Measurements from ENCODE around the gene CLEC16A. TPM values are rescaled to one million over a fixed set of nuclear protein-coding genes. Genes with fewer than 3 reads are reported as not detected.

Gene CLEC16A
- total and polyA plus RNA-seq, 2 donors (not counting 1 experiment from before 2014, with no cell fraction given), result 21.9 to 79.5 TPM

DNA sequence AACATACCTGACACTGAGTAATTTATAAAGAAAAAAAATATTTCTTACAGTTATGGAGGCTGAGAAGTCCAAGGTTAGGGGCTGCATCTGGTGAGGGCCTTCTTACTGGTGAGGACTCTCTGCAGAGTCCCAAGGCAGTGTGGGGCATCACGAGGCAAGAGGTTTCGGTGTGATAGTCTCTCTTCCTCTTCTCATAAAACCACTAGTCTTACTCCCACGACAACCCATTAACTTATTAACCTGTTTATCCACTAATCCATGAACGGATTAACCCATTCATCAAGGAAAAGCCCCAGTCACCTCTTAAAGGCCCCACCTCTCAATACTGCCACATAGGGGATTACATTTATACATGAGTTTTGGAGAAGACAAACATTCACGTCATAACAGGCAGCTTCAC lies 47.2 kb upstream of the CLEC16A start:
- peak overlapping the region; percentile 68 to 77 for H3K27ac ChIP-seq (ENCODE audit: low read length in 2 of 2)
- peak overlapping the region; percentile 92 for H3K27ac Mint-ChIP-seq
- no peaks in the 10 kb centered on the region for H3K27me3 Mint-ChIP-seq
- H3K9ac ChIP-seq (ENCODE audit: low read length), result peak overlapping the region; percentile 12
- POLR2A ChIA-PET, result interaction anchor here (2.0 to 3.7 kb wide), 2 partner anchors 9 to 14 kb away, joined by 6 to 28 read pairs; no protein-coding TSS in a partner anchor
- TF ChIP-seq EZH2 (IDR thresholded peaks at IDR 0.05; ENCODE audit: borderline replicate concordance, insufficient read depth, low read depth, low read length, poor library complexity, severe bottlenecking), result no peak
- TF ChIP-seq, protein P1, sequence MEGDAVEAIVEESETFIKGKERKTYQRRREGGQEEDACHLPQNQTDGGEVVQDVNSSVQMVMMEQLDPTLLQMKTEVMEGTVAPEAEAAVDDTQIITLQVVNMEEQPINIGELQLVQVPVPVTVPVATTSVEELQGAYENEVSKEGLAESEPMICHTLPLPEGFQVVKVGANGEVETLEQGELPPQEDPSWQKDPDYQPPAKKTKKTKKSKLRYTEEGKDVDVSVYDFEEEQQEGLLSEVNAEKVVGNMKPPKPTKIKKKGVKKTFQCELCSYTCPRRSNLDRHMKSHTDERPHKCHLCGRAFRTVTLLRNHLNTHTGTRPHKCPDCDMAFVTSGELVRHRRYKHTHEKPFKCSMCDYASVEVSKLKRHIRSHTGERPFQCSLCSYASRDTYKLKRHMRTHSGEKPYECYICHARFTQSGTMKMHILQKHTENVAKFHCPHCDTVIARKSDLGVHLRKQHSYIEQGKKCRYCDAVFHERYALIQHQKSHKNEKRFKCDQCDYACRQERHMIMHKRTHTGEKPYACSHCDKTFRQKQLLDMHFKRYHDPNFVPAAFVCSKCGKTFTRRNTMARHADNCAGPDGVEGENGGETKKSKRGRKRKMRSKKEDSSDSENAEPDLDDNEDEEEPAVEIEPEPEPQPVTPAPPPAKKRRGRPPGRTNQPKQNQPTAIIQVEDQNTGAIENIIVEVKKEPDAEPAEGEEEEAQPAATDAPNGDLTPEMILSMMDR (IDR thresholded peaks at IDR 0.05), result no peak
- peak overlapping the region in 1 of 5 experiments; percentile 16 for H3K4me3 ChIP-seq (ENCODE audit: control extremely low read depth in 1 of 5, extremely low read depth in 1 of 5, insufficient read depth in 1 of 5, low read depth in 2 of 5, low read length in 4 of 5)
- peaks cover 75% of the 10 kb centered on the region for H4K20me1 ChIP-seq (ENCODE audit: control insufficient read depth, insufficient read depth, low read length, poor library complexity, severe bottlenecking)
- H2AFZ ChIP-seq (ENCODE audit: insufficient read depth, low read depth, low read length, poor library complexity, severe bottlenecking), result no peak overlapping the region
- H3K9me3 Mint-ChIP-seq (ENCODE audit: insufficient read depth), result no peaks in the 10 kb centered on the region
- ATAC-seq (ENCODE audit: low read depth), result peak; percentile 74
- H3K4me2 ChIP-seq (replicated peaks; ENCODE audit: low read depth, low read length, poor library complexity, severe bottlenecking), result peak overlapping the region; percentile 64
- peaks cover 71 to 88% of the 10 kb centered on the region in 2 donors for H3K4me1 ChIP-seq (ENCODE audit: control insufficient read depth in 2 of 2, insufficient read depth in 2 of 2, low read length in 2 of 2)
- peaks cover 0 to 10% (median 0%) of the 10 kb centered on the region in 3 donors for H3K9me3 ChIP-seq (ENCODE audit: control extremely low read depth in 1 of 3, control insufficient read depth in 2 of 3, insufficient read depth in 1 of 3, low read length in 2 of 3)
- CTCF ChIA-PET, result interaction anchor here (0.6 to 2.6 kb wide), 10 partner anchors 10 to 375 kb away, joined by 3 to 13 read pairs (median 4); partner anchors contain the start of gene CIITA
- intact Hi-C loops (cut with micrococcal nuclease), result loop anchor here (1.0 kb wide), 2 partner anchors 9 to 15 kb away; no protein-coding TSS in a partner anchor
- peaks cover 28 to 87% of the 10 kb centered on the region in 2 experiments for H3K36me3 ChIP-seq (replicated peaks in 1 of 2; ENCODE audit: control extremely low read depth in 1 of 2, control insufficient read depth in 1 of 2, extremely low read depth in 1 of 2, insufficient read depth in 2 of 2, low read length in 1 of 2)
- peak overlapping the region; percentile 78 for H3K4me3 Mint-ChIP-seq
- 6% methylated on average over 3 of the region's 5 CpGs for WGBS (ENCODE audit: insufficient coverage)
- no peaks in the 10 kb centered on the region for H3K27me3 ChIP-seq (replicated peaks in 1 of 4; ENCODE audit: control extremely low read depth in 1 of 4, control insufficient read depth in 3 of 4, insufficient read depth in 4 of 4, low read length in 3 of 4)
- peaks cover 97% of the 10 kb centered on the region for H3K79me2 ChIP-seq (ENCODE audit: control insufficient read depth, insufficient read depth, low read length)
- H3K4me1 Mint-ChIP-seq, result peaks cover 90% of the 10 kb centered on the region
- DNase-seq, result peak; percentile 78

DNA sequence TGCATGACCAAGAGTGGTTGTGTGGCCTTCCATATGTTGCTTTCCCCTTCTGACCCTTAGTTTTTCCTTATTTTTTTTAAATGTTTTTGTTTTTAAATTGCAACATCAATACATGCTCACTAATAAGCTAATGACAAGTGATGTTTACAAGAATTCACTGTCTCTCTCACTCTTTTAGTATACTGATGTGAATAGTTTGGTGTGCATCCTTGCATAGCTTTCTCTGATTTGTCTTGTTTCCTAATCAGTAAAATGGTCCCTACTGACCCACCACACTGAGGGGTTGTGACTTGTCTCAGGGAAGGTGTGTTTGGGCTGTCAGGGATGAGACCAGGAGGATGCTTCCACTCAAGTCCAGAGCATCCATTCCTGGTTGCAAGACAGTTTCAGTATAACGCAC lies 41.4 kb upstream of the CLEC16A start:
- peaks cover 87% of the 10 kb centered on the region for H3K79me2 ChIP-seq (ENCODE audit: control insufficient read depth, insufficient read depth, low read length)
- H3K27me3 ChIP-seq (replicated peaks in 1 of 4; ENCODE audit: control extremely low read depth in 1 of 4, control insufficient read depth in 3 of 4, insufficient read depth in 4 of 4, low read length in 3 of 4), result no peaks in the 10 kb centered on the region
- ChIA-PET POLR2A (interaction anchor here (0.5 to 0.7 kb wide), 2 partner anchors 33 to 158 kb away, joined by 3 to 4 read pairs; no protein-coding TSS in a partner anchor), CTCF (interaction anchor here (0.5 to 2.6 kb wide), 4 partner anchors 9 to 146 kb away, joined by 3 to 10 read pairs (median 4); no protein-coding TSS in a partner anchor)
- Mint-ChIP-seq H3K4me3 (no peak overlapping the region), H3K9me3 (ENCODE audit: insufficient read depth) (no peaks in the 10 kb centered on the region), H3K27ac (peak overlapping the region; percentile 85), H3K4me1 (peaks cover 65% of the 10 kb centered on the region), H3K27me3 (no peaks in the 10 kb centered on the region)
- intact Hi-C loops (cut with micrococcal nuclease), result no loop called here
- peaks cover 13 to 98% of the 10 kb centered on the region in 2 experiments for H3K36me3 ChIP-seq (replicated peaks in 1 of 2; ENCODE audit: control extremely low read depth in 1 of 2, control insufficient read depth in 1 of 2, extremely low read depth in 1 of 2, insufficient read depth in 2 of 2, low read length in 1 of 2)
- H4K20me1 ChIP-seq (ENCODE audit: control insufficient read depth, insufficient read depth, low read length, poor library complexity, severe bottlenecking), result peaks cover 88% of the 10 kb centered on the region
- no peak overlapping the region for H2AFZ ChIP-seq (ENCODE audit: insufficient read depth, low read depth, low read length, poor library complexity, severe bottlenecking)
- DNase-seq (no peak), ATAC-seq (ENCODE audit: low read depth) (no peak)
- H3K27ac ChIP-seq (ENCODE audit: low read length in 2 of 2), result peak overlapping the region; percentile 8 to 71
- peaks cover 0 to 17% (median 0%) of the 10 kb centered on the region in 3 donors for H3K9me3 ChIP-seq (ENCODE audit: control extremely low read depth in 1 of 3, control insufficient read depth in 2 of 3, insufficient read depth in 1 of 3, low read length in 2 of 3)
- peaks cover 19 to 46% of the 10 kb centered on the region in 2 donors for H3K4me1 ChIP-seq (ENCODE audit: control insufficient read depth in 2 of 2, insufficient read depth in 2 of 2, low read length in 2 of 2)
- H3K9ac ChIP-seq (ENCODE audit: low read length), result no peak overlapping the region
- no peak for TF ChIP-seq EZH2 (IDR thresholded peaks at IDR 0.05; ENCODE audit: borderline replicate concordance, insufficient read depth, low read depth, low read length, poor library complexity, severe bottlenecking)
- TF ChIP-seq, protein P1 (IDR thresholded peaks at IDR 0.05), result no peak
- H3K4me3 ChIP-seq (ENCODE audit: control extremely low read depth in 1 of 5, extremely low read depth in 1 of 5, insufficient read depth in 1 of 5, low read depth in 2 of 5, low read length in 4 of 5), result no peak overlapping the region
- WGBS (ENCODE audit: insufficient coverage), result 83% methylated on average over 1 of the region's 1 CpG
- no peak overlapping the region for H3K4me2 ChIP-seq (replicated peaks; ENCODE audit: low read depth, low read length, poor library complexity, severe bottlenecking)
